GM12864 (cell line): ENCODE data around the gene ZNF699.

Experiments used
- DNase-seq: peaks from one replicate; pipeline ENCODE4 v3.0.0-alpha.2; 2011; ENCODE audit warnings: low read depth
- H3K4me3 ChIP-seq: 2 replicates; pipeline ENCODE4 v1.5.1; 2011; ENCODE audit warnings: mild to moderate bottlenecking, low read depth, low read length, control low read depth
- CTCF ChIP-seq: IDR thresholded peaks from 2 replicates; pipeline ENCODE4 v1.5.1; 2011; ENCODE audit warnings: low read depth, mild to moderate bottlenecking, moderate library complexity, low read length, control low read depth, inconsistent platforms; ENCODE audit errors: missing control alignments

Gene ZNF699

GRCh38 chr19:9313756-9314155, 4.1 kb upstream of the ZNF699 start:
- H3K4me3 ChIP-seq = no peak overlapping the region
- no peak for DNase-seq
- no peak for TF ChIP-seq CTCF

GRCh38 chr19:9309974-9310446, 372 bp upstream of the ZNF699 start:
- no peak for DNase-seq
- no peak for TF ChIP-seq CTCF
- peak overlapping the region; percentile 66 for H3K4me3 ChIP-seq

- H3K4me3 ChIP-seq = peak overlapping the region; percentile 66; the same call in 1 of the 2 replicates
- DNase-seq = no peak
- no peak for TF ChIP-seq CTCF
Observed at GRCh38 chr19:9308091-9308770, 1.4 kb downstream of the ZNF699 start.

GRCh38 chr19:9306443-9306842, 3.2 kb downstream of the ZNF699 start:
- no peak overlapping the region for H3K4me3 ChIP-seq
- TF ChIP-seq CTCF = no peak
- DNase-seq = no peak

GRCh38 chr19:9296336-9296735, 13.3 kb downstream of the ZNF699 start:
- H3K4me3 ChIP-seq = no peak overlapping the region
- DNase-seq = no peak
- no peak for TF ChIP-seq CTCF

GRCh38 chr19:9295411-9295849, 14.2 kb downstream of the ZNF699 start:
- TF ChIP-seq CTCF = no peak
- DNase-seq = no peak
- H3K4me3 ChIP-seq = no peak overlapping the region
